GM19099 (cell line): ENCODE measurements around the gene TNIK.

Source experiments
- POLR2A ChIP-seq: IDR thresholded peaks from 3 replicates; pipeline ENCODE4 v1.6.1; 2011; ENCODE audit warnings: low read depth; ENCODE audit not compliant: insufficient read length; ENCODE audit errors: extremely low read depth

TNIK gene

DNA sequence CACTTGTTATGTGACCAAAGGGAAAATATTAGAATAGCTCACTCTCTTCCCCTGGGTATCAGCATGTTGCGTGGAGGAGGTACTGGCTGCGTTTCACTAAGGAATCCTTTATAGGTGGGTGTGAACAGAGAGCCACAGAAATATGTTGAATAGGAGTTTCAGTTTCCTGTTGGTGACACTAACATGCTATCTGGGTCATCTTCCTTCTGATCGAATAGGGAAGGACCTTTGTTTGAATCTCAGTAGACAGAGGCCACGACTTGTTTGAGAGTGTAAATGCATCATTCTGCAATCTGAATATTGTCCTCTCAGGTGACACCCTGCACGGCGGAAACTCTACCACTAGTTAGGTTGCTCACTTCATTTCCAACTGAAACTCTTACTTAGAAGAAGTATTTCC, 275.8 kb downstream of the TNIK start:
- no peak for TF ChIP-seq POLR2A

DNA sequence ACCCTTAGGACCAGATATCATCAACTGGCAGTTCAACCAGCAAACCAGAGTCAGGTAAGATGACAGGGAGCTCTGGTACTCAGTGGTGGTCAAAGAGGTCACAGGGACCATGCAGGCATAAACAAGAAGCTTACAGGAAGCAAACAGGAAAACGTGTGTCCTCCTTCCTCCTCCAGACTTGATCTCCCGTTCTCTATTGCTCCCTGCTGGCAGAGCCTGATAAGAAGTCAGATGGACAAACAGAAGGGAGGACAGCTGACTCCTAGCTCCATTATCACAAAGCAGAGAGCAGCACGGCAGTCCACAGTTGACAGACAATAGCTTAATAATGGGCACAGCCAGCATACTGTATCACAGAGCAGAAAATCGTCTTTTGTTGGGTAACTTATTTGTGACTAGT, 277.2 kb downstream of the TNIK start:
- no peak for TF ChIP-seq POLR2A

DNA sequence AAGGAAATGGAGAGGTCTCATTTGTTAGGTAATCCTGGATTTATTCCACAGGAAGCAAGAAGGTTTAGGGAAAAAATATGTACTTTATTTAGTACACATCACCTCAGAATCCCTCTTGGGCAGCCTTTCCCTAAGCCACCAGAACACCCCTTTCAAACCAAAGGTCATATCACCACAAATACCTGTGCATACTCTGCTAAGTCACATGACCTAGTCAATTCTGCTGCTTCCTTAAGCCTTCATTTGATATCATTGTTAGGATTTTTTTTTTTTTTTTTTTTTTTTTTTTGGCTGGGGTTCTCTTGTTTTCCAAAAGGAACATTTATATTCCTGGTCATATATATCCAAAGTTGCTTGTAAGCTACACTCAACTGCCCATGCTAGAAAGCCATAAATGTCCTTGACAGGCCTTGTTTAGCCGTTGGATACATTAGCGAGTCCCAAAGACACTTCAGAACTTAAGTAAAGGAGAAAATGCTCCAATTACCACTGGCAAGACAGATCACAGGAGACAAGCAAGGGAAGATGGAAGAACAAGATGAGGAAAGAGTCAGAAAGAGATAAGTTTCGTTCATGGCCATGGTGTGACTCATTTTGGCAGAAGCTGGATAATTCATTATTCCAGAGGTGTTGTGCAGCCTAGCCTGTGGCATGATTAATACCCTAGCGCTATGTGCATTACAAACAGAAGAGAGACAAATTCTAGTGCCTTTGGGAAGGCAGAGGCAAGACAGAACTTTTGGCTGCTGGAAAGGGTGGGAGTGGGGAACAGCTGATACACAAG, 278.1 kb downstream of the TNIK start:
- no peak for TF ChIP-seq POLR2A

DNA sequence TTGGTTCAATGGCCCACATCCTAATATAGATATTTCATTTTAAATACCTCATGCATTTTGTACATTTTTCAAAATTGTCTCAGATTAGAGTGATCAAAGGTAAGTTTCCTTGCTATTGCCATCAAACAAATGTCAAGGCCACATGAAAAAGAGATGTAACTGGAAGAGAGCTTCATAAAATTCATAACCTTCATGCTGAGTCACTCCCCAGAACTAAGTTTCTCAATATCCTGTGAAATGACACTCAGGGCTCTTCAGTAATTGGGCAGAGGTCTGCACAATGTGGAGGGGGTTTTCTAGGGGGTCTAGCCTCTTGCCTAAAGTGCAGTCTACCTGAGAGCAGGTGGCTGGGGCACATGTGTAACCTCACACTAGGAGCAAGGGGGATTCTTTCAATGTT, 281.5 kb downstream of the TNIK start:
- no peak for TF ChIP-seq POLR2A

DNA sequence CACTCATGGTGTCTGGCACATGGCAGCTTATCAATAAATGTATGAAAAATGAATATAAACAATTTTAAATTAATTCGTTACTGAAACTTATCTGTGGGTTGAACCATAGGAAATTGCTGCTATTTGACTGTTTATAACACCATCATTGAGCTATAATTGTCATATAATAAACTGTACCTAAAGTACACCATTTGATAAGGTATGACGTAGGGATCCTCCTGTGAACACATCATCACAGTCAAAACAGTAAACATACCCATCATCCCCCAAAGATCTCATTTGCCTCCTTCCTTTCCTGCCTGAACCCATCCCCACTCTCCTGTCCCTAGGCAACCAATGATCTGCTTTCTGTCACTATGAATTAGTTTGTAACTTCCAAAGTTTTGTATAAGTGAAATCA, 282.7 kb downstream of the TNIK start:
- no peak for TF ChIP-seq POLR2A

DNA sequence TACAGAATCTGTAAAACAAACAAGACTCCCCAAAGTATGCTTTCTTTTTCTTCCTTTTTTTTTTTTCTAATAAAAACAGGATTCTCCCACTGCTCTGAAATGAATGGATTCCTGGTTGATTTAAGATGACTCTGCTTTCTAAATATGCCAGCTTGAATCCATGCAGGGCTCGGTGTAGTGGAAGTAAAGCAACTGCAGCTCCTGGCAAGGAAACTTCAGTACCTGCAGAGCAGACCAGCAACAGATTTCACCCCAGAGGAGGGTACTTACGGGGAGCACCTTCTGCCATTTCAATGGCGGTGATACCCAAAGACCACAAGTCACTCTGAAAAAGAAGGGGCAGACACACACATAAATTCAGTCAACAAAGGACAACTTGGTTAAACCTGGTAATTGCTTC, 283.1 kb downstream of the TNIK start:
- no peak for TF ChIP-seq POLR2A

GRCh38 chr3:171176244-171176933, 283.8 kb downstream of the TNIK start:
- TF ChIP-seq POLR2A: no peak

DNA sequence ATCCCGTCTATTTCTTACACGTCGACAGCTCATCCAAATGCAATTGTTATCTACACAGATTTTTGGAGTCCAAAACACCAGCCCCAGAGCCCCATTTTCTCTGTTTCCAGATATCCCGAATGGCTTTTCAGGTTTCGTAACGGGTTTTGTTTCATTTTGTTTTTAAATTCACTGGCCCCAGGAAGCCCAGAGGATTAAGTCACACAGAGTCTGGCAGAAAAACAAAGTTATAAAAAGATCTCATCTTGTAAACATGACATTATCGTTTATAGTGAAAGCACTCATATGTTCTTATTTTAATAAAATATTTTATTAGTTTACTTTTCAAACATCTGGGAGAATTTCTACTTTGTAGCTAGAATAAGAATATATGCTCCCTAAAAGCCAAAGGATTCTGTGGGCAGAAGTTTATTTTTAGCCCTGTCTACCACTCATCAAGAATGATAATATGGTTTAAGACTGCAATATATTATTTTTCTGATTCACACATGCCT, 284.4 kb downstream of the TNIK start:
- TF ChIP-seq POLR2A: no peak

DNA sequence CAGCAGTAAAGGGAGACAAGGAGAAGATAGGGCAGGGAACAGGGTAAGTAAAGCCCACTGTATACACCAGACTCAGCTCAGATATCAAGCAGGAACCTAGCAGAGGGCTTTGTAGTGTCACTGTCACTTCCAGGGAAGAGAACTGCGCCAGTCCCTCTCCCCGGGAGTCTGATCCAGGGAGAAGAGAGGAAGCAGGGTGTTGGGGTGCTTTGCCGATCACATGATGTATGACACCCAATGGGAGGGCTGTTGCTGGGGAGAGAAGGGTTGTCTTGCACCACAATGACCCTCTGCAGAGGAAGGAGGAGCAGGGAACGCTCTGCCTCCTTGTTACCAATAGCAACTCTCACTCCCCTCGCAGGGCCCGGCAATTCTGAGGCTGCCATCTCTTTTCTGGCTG, 286.5 kb downstream of the TNIK start:
- no peak for TF ChIP-seq POLR2A

DNA sequence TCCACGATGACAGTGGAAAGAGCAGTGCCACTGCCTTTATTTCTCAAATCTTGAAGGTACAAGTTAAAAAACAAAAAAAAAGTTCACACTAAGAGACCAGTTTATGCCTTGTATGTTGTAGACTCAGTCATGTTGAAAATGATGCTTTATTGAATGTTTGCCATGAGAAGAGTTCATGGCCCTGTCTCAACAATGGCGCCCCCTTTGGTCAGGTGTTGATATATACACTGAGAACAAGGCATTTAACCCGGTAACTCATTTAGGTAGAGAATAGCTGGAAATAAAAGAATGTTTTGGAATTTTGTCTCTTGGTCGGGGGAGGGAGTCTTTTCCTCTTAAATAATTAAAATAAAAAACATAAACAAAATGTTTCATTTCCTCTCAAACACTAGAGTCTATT, 288.1 kb downstream of the TNIK start:
- no peak for TF ChIP-seq POLR2A

- TF ChIP-seq POLR2A: no peak
Observed at GRCh38 chr3:171169866-171170265, 290.3 kb downstream of the TNIK start.

DNA sequence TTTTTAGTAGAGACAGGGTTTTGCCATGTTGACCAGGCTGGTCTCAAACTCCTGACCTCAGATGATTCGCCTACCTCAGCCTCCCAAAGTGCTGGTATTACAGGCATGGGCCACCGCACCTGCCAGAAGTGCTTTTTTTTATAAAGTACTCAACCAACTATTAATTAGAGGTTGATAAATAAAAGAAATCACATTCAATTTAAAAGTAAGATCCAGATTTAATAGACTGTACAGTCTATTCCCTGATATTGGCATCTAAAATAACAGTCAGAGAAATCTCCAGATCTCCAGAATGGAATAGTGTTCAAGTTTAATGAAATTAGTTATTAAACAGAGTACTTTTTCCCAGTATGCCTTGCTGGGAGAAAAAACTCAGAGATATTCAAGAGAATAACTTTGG, 290.8 kb downstream of the TNIK start:
- TF ChIP-seq POLR2A: no peak

GRCh38 chr3:171168551-171168950, 291.7 kb downstream of the TNIK start:
- TF ChIP-seq POLR2A: no peak

- TF ChIP-seq POLR2A: no peak
Observed at GRCh38 chr3:171168086-171168485, 292.1 kb downstream of the TNIK start.

- TF ChIP-seq POLR2A: no peak
Observed at GRCh38 chr3:171165983-171166382, 294.2 kb downstream of the TNIK start.

GRCh38 chr3:171165499-171165921, 294.7 kb downstream of the TNIK start:
- peak; percentile 23 for TF ChIP-seq POLR2A
